HepG2 (cell line): ENCODE data around the gene TRIM28. TPM values are rescaled to one million over a fixed set of nuclear protein-coding genes. Genes with fewer than 3 reads are reported as not detected.

ENCODE experiments used
- CBX5 ChIP-seq: sonication (generic); formaldehyde crosslinking; IDR thresholded peaks from 2 replicates; pipeline ENCODE4 v1.4.0; 2020; ENCODE audit warnings: missing genetic modification reagents, borderline replicate concordance
- DPF2 ChIP-seq: sonication (generic); formaldehyde crosslinking; IDR thresholded peaks from 2 replicates; pipeline ENCODE4 v1.4.0; 2020; ENCODE audit warnings: mild to moderate bottlenecking, low read depth, missing genetic modification reagents, borderline replicate concordance
- MED1 ChIP-seq: sonication (generic); formaldehyde crosslinking; IDR thresholded peaks from 2 replicates; pipeline ENCODE4 v1.4.0; 2020; ENCODE audit warnings: missing genetic modification reagents
- NCOR1 ChIP-seq: fragments of 200-600 bp; sonication (generic); IDR thresholded peaks from 2 replicates; pipeline ENCODE4 v1.7.0; 2017; ENCODE audit warnings: antibody characterized with exemption, low read length, borderline replicate concordance
- NR2C2 ChIP-seq: sonication (generic); formaldehyde crosslinking; IDR thresholded peaks from 2 replicates; pipeline ENCODE4 v1.4.0; 2020; ENCODE audit warnings: missing genetic modification reagents, mild to moderate bottlenecking, moderate library complexity, borderline replicate concordance
- RARA ChIP-seq: IDR thresholded peaks from 2 replicates; pipeline ENCODE4 v1.6.1; 2016; ENCODE audit warnings: missing genetic modification reagents, missing compliant biosample characterization
- RBM39 ChIP-seq: fragments of 200-400 bp; formaldehyde crosslinking; IDR thresholded peaks from one replicate; pipeline ENCODE4 v1.6.1; 2018; ENCODE audit warnings: antibody characterized with exemption, mild to moderate bottlenecking, low read depth, low read length; ENCODE audit not compliant: poor library complexity, severe bottlenecking
- RCOR2 ChIP-seq: IDR thresholded peaks from 2 replicates; pipeline ENCODE4 v1.6.1; 2016; ENCODE audit warnings: missing biosample characterization, missing genetic modification reagents
- SALL1 ChIP-seq: sonication (generic); formaldehyde crosslinking; IDR thresholded peaks from 2 replicates; pipeline ENCODE4 v1.8.0; 2022; ENCODE audit warnings: mild to moderate bottlenecking, missing genetic modification reagents
- SALL2 ChIP-seq: sonication (generic); formaldehyde crosslinking; IDR thresholded peaks from 2 replicates; pipeline ENCODE4 v1.8.1; 2023; ENCODE audit warnings: mild to moderate bottlenecking, missing genetic modification reagents, inconsistent platforms
- SATB2 ChIP-seq: sonication (generic); formaldehyde crosslinking; IDR thresholded peaks from 2 replicates; pipeline ENCODE4 v1.5.0; 2020; ENCODE audit warnings: missing genetic modification reagents
- SIX4 ChIP-seq: sonication (generic); formaldehyde crosslinking; IDR thresholded peaks from 2 replicates; pipeline ENCODE4 v1.4.0; 2020; ENCODE audit warnings: missing genetic modification reagents
- ZC3H13 ChIP-seq: sonication (generic); formaldehyde crosslinking; IDR thresholded peaks from 2 replicates; pipeline ENCODE4 v1.8.1; 2023; ENCODE audit warnings: mild to moderate bottlenecking, missing genetic modification reagents, moderate library complexity
- ZFP36 ChIP-seq: fragments of 150-350 bp; IDR thresholded peaks from 2 replicates; pipeline ENCODE4 v1.6.1; 2018; ENCODE audit warnings: borderline replicate concordance, low read length, low read depth; ENCODE audit not compliant: partially characterized antibody
- ZNF441 ChIP-seq: sonication (generic); formaldehyde crosslinking; IDR thresholded peaks from 2 replicates; pipeline ENCODE4 v1.7.0; 2021; ENCODE audit warnings: missing genetic modification reagents, borderline replicate concordance
- polyA plus RNA-seq, 8 experiments: library from polyadenylated mRNA; depleted of rRNA in 3 of 8; stranded (reverse) in 7 of 8; unstranded in 1 of 8; fragments of >200 nt; fragmentation: Illumina TruSeq in 4 of 8; extraction: Trizol in 4 of 8; gene quantifications; 2 replicates each; pipeline versions ENCODE4 v1.2.1 to v1.2.3, GENCODE V29; 2011 to 2016; ENCODE audit warnings: low read depth in 4 of 8, missing spikeins in 1 of 8, mixed read lengths in 1 of 8; ENCODE audit not compliant: insufficient read depth in 1 of 8
- total RNA-seq, 5 experiments: library from RNA; depleted of rRNA; stranded (reverse); fragments of >200 nt; fragmentation: Illumina TruSeq; extraction: Trizol; gene quantifications; 2 replicates each; pipeline ENCODE4 v1.2.3, GENCODE V29; 2016; ENCODE audit warnings: low read depth in 1 of 5
- TF ChIP-seq, protein P1 (sequence below): sonication (generic); formaldehyde crosslinking; IDR thresholded peaks from 2 replicates; pipeline ENCODE4 v1.4.0; 2020; ENCODE audit warnings: missing genetic modification reagents
- TF ChIP-seq, protein P2 (sequence below): sonication (generic); formaldehyde crosslinking; IDR thresholded peaks from 2 replicates; pipeline ENCODE4 v1.8.0; 2022; ENCODE audit warnings: mild to moderate bottlenecking, missing genetic modification reagents, moderate library complexity
- TF ChIP-seq, protein P3 (sequence below): sonication (generic); formaldehyde crosslinking; IDR thresholded peaks from 2 replicates; pipeline ENCODE4 v1.4.0; 2020; ENCODE audit warnings: missing genetic modification reagents

Gene TRIM28
- total and polyA plus RNA-seq, 2 of the 13 experiments (the other 11 are each of a cell fraction or from before 2014, with no cell fraction given), result 361 to 439 TPM

DNA sequence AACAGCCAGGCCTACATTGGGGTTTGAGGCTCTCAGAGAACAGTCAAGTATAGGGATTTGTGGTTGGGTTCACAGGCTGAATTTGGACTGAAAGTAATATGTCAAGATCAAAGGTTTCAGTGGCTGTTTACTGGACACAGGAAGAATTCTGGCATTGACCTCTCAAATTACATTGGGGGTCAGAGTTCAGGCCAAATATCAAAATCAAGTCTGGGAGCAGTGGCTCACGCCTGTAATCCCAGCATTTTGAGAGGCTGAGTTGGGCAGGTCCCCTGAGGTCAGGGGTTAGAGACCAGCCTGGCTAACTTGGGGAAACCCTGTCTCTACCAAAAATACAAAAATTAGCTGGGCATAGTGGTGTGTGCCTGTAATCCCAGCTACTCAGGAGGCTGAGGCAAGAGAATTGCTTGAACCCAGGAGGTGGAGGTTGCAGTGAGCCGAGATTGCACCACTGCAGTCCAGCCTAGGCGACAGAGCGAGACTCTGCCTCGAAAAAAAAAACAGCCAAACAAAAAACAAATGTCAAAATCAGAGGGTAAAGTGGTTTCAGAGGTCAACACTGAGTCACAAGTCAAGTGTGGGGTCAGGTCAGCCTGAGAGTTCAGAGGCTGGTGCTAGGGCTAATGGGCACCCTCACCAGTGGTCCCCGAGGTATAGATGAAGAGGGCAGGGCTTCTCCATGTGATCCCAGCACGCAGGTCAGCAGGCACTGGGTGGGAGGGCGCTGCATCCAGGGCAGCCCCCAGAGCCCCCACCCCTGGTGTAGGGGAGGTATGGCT, 33.6 kb upstream of the TRIM28 start (continued):
- 0 out of 2 replicates have a peak, but pooled peaks have one; percentile 25 for TF ChIP-seq ZC3H13 (CRISPR knock-in tag)
- TF ChIP-seq, protein P1, sequence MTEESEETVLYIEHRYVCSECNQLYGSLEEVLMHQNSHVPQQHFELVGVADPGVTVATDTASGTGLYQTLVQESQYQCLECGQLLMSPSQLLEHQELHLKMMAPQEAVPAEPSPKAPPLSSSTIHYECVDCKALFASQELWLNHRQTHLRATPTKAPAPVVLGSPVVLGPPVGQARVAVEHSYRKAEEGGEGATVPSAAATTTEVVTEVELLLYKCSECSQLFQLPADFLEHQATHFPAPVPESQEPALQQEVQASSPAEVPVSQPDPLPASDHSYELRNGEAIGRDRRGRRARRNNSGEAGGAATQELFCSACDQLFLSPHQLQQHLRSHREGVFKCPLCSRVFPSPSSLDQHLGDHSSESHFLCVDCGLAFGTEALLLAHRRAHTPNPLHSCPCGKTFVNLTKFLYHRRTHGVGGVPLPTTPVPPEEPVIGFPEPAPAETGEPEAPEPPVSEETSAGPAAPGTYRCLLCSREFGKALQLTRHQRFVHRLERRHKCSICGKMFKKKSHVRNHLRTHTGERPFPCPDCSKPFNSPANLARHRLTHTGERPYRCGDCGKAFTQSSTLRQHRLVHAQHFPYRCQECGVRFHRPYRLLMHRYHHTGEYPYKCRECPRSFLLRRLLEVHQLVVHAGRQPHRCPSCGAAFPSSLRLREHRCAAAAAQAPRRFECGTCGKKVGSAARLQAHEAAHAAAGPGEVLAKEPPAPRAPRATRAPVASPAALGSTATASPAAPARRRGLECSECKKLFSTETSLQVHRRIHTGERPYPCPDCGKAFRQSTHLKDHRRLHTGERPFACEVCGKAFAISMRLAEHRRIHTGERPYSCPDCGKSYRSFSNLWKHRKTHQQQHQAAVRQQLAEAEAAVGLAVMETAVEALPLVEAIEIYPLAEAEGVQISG (CRISPR knock-in tag), result peak; percentile 43; the same call in 1 of the 2 replicates
- no peak for TF ChIP-seq RCOR2
- peak; percentile 90 for TF ChIP-seq NR2C2 (CRISPR knock-in tag)
- 0 out of 2 replicates have a peak, but pooled peaks have one; percentile 35 for TF ChIP-seq SALL2 (CRISPR knock-in tag)
- TF ChIP-seq MED1 (CRISPR knock-in tag), result peak; percentile 24; the same call in 1 of the 2 replicates
- TF ChIP-seq DPF2, result peak; percentile 8; the same call in 1 of the 2 replicates
- TF ChIP-seq ZFP36, result no peak
- TF ChIP-seq CBX5, result no peak
- TF ChIP-seq, protein P2, sequence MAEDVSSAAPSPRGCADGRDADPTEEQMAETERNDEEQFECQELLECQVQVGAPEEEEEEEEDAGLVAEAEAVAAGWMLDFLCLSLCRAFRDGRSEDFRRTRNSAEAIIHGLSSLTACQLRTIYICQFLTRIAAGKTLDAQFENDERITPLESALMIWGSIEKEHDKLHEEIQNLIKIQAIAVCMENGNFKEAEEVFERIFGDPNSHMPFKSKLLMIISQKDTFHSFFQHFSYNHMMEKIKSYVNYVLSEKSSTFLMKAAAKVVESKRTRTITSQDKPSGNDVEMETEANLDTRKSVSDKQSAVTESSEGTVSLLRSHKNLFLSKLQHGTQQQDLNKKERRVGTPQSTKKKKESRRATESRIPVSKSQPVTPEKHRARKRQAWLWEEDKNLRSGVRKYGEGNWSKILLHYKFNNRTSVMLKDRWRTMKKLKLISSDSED (CRISPR knock-in tag), result no peak
- TF ChIP-seq SATB2 (CRISPR knock-in tag), result no peak
- TF ChIP-seq RARA (CRISPR knock-in tag), result peak; percentile 92
- peak; percentile 23 for TF ChIP-seq SALL1 (CRISPR knock-in tag)
- TF ChIP-seq, protein P3, sequence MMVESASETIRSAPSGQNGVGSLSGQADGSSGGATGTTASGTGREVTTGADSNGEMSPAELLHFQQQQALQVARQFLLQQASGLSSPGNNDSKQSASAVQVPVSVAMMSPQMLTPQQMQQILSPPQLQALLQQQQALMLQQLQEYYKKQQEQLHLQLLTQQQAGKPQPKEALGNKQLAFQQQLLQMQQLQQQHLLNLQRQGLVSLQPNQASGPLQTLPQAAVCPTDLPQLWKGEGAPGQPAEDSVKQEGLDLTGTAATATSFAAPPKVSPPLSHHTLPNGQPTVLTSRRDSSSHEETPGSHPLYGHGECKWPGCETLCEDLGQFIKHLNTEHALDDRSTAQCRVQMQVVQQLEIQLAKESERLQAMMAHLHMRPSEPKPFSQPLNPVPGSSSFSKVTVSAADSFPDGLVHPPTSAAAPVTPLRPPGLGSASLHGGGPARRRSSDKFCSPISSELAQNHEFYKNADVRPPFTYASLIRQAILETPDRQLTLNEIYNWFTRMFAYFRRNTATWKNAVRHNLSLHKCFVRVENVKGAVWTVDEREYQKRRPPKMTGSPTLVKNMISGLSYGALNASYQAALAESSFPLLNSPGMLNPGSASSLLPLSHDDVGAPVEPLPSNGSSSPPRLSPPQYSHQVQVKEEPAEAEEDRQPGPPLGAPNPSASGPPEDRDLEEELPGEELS (CRISPR knock-in tag), result peak; percentile 77
- TF ChIP-seq RBM39, result no peak
- TF ChIP-seq ZNF441 (CRISPR knock-in tag), result peak; percentile 92
- TF ChIP-seq SIX4 (CRISPR knock-in tag), result peak; percentile 91
- TF ChIP-seq NCOR1, result peak; percentile 92
